ENCODE data around the gene TNS4.
"Not testable (repeated sequence)": the region's sequence is repeated elsewhere in the genome, so short reads cannot be mapped to it uniquely, and the experiment has no call there.

TNS4 gene, protein sequence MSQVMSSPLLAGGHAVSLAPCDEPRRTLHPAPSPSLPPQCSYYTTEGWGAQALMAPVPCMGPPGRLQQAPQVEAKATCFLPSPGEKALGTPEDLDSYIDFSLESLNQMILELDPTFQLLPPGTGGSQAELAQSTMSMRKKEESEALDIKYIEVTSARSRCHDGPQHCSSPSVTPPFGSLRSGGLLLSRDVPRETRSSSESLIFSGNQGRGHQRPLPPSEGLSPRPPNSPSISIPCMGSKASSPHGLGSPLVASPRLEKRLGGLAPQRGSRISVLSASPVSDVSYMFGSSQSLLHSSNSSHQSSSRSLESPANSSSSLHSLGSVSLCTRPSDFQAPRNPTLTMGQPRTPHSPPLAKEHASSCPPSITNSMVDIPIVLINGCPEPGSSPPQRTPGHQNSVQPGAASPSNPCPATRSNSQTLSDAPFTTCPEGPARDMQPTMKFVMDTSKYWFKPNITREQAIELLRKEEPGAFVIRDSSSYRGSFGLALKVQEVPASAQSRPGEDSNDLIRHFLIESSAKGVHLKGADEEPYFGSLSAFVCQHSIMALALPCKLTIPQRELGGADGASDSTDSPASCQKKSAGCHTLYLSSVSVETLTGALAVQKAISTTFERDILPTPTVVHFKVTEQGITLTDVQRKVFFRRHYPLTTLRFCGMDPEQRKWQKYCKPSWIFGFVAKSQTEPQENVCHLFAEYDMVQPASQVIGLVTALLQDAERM

DNA sequence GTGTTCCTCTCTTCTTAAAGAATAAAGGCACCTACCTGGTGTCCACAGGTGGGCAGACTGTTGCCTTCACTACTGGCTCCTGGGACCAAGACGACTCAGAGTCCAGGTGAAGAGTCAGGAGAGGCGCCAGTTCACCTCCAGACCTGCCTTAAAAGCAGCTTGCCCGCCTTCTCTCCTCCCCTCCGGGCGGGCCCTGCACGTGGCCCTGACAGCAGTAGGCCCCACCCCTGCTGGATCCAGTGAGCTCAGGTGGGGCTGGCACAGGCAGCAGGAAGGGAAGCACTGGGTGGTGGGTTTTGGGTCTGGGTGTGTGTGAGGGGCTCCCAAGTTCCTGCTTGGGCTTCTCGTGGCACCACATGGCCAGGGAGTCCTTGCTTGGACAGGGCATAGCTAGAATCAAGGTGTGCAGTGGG, at the start of gene TNS4:
TSS of gene TNS4 (minus strand) at position 125 of the 413 bp plus-strand sequence. CDS start 5,198 bp downstream, outside the sequence.
- DNase-seq (ENCODE audit: low read depth in 2 of 2) = no peak

DNA sequence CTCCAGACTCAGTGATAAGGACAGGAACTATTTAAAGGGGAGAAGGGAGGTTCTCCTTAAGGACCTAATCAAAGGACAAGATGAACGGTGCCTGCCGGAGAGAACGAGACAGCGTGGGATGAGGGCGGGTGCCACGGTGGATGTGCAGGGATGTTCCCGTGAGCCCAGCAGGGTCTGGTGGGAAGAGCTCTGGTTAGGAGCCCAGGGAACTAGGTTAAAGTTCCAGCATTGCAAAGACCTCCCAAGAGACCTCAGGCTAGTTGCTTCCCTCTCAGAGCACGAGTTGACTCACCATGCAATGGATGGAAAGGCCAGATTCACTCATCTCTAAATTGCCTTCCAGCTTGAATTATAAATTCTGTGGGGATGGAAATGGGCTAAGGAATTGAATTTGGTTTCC, 49.2 kb upstream of the TNS4 start:
- peak; percentile 72 to 75 for DNase-seq (ENCODE audit: low read depth in 2 of 2)

DNA sequence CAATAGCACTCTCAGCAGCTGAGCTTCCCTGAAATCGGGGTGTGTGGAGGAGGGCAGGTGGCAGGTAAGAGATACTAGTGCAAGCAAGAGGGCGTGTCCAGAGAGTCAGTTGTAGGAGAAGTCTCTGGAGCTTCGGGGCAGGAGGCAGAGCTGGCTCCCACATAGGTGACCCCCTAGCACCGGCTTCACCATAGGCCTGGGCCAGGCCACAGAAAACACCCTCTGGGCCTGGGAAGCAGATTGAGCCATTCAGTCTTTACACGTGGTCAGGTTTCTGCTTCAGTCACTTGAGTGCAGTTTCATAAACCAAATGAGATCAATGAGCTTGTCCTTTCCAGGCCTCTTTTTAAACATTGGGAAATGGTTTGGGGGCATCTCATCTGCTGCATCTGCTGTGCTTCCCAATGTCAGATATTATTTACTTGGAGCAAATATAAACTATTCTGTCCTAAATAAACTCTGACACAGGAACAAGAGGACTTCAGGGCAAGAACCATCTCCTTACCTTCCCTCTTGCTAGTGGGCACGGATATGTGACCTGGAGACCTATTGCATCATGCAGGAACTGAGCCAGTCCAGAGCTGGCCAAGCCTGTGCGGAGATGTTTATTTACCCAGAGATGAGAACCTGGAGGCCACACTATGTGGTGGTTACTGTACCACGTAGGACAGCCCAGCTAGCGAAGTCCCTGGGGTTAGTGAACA, 47.7 kb upstream of the TNS4 start:
- no peak for DNase-seq (ENCODE audit: low read depth in 2 of 2)

DNA sequence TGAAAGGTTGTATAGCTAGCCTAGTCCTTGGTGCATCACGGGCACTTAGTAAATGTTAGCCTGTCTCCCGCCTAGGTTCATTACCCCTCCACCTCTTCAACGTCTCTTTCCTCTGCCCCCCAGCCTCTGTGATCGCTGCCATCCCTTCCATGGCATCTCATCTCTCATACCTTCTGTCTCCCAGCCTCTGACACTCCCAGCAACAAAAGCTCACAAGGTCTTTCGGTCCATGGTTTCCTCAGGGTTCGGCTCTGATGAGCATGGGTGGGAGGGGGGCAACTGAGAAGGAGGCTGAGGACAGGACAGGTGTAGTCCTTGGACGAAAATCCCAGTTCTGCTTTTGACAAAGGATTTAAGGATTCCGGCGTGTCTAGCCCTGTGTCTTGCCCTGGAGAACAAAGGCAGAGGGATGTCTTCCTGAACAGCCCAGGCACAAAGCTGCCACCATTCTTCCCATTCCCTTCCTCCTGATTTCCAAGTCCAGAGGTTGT, 47.1 kb upstream of the TNS4 start:
- DNase-seq (ENCODE audit: low read depth in 2 of 2) = no peak

DNA sequence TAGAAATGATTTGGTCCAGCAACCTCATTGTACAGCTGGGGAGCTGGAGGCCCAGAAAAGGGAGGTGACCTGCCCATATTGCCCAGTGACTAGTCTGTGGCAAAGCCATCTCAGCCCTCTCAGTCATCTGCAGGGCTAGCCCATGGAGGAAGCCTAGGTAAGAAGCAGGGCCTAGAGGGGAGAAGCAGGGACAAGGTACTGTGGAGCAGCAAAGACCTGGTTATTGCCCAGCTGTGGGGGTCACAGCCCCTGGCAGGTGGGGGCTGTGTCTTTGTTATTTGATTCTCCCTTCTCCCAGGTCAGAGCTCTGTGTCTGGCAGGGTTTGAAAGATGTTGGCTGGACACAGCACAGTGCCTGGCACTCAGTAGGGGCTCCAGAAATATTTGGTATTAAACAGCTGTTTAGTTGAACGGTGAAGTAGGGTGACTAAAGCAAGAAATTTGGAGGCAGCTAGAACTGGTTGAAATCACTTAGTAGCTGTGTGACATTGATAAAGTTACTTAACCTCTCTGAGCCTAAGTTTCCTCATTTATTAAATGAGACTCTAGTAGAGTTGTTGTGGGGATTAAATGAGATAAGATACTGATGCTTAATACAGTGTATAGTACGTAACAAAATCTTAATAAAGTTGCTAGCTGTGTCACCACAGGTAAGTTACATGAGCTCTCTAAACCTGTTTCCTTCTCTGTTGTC, 46.5 kb upstream of the TNS4 start:
- no peak for DNase-seq (ENCODE audit: low read depth in 2 of 2)

DNA sequence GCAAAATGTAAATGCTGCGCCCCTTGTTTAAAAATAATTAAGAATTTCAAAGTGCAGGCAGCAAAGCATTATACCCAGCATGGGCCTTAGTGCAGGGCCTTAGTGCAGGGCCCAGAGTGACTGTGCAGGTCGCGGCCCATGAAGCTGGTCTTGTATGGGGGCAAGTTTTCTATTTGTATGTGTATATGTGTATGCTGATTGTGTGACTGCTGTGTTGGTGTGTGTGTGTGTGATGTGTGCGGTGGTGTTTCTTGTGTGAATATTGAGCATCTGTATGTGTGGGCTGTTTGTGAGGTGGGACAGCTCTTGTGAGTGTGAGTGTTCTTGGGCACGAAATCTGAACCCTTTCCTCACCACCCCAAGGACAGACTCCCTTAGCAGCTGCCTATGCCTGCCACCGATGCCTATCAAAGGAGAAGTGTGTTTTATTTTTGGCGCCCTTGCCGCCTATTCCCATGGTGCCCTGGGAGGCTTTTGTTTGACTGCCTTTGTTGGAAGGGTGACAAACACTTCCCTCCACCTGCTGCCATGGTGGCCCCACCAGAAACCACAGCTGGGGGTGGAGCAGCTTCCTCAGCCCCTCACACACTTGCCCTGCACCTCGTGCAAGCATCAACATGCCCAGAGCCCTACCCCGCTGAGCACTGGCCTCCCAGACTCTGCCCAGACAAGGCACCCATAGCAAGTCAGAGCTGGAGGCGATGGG, 45.8 kb upstream of the TNS4 start:
- DNase-seq (ENCODE audit: low read depth in 2 of 2) = no peak

DNA sequence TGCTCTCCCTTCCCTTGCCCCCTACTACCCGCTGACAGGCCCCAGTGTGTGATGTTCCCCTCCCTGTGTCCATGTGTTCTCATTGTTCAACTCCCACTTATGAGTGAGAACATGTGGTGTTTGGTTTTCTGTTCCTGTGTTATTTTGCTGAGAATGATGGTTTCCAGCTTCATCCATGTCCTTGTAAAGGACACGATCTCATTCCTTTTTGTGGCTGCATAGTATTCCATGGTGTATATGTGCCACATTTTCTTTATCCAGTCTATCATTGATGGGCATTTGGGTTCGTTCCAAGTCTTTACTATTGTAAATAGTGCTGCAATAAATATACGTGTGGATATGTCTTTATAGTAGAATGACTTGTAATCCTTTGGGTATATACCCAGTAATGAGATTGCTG, 45.1 kb upstream of the TNS4 start:
- not testable (repeated sequence) for DNase-seq (ENCODE audit: low read depth in 2 of 2)

DNA sequence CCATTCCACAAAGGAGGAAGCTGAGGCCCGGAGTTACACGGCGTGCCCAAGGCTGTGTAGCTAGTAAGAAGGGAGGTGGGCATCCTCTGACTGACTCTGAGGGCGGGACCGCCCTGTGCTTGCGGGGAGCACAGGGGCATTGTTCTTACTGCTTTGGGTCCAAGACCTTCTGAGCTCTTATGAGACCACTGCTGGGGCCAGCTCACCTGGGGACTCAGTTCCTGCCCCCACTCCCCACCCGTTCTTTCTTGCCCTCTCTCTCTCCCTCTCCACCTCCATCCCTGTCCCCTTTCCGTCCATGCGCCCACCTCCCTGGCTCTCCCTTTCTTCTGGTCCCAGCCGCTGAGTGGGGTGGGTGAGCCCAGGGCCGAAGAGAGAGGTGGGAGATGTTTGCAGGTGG, 44.2 kb upstream of the TNS4 start:
- DNase-seq (ENCODE audit: low read depth in 2 of 2) = no peak

DNA sequence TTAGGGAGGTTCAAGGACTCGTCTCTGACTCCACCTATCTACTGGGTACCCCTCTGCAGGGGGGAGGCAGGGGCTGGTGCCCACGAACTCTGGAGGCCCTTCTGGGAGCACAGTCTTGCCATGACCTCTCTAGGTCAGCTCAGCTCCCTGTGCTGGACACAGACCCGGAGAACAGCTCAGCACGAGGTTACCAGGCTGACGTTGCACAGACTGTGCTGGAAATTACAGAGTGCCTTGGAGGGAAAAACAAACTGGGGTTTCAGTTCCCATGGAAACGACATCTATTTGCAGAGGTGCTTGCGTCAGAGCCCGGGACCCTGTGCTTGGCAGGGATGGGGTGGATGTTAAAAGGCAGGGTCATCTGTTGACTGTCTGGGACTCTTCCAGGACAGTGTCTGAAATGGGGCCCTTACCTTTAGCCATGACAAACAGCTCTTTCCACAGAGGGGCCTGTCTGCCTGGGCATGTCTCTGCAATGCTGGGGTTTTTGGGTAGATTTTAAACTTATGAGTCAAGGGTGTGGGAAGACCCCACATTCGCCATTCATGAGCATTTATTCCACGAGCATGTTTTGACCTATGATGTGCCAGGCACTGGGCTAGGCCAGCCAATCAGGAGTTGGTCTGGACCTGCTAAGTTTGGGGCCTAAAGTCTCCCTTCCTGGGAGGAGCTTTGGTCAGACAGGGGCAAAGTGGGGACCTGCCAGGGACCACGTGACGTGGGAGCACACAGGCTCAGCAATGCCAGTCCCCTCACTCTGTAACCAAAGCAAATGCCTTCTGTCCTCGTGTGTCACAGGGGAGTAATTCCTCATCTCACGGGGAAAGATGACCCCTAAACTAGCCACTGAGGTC, 41.4 kb upstream of the TNS4 start:
- DNase-seq (ENCODE audit: low read depth in 2 of 2) = peak; percentile 59 to 63

DNA sequence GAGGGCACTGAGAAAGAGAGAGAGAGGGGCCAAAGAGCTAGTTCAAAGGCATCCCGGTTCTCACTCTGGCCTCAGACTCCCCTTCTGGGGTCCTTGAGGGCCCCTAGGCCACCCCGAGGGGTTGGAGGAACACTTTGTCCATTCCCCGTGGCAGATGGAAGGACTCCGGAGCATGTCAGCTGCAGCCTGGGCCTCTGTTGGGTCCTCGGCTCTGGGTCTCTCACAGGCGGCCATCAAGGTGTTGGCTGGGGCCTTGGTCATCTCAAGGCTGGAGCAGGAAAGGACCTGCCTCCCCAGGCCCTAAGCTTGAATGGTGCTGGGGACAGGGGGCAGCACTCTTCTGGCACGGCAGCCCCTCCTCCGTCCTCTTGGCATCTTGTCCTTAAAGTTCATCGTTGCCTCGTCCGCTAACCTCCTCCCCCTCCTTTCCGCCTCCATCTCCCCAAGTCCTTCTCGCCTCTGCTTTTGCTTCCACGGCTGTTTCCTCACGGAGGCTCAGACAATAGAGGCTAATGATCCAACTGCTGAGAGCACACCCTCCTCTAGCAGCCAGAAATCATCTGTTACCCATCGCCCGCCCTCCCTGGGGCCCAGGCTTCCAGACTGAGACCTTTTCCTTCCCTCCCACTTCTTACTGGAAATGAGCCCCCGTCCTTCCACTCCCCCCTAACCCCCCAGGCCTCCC, 40.6 kb upstream of the TNS4 start:
- peak; percentile 31 to 40 for DNase-seq (ENCODE audit: low read depth in 2 of 2)

DNA sequence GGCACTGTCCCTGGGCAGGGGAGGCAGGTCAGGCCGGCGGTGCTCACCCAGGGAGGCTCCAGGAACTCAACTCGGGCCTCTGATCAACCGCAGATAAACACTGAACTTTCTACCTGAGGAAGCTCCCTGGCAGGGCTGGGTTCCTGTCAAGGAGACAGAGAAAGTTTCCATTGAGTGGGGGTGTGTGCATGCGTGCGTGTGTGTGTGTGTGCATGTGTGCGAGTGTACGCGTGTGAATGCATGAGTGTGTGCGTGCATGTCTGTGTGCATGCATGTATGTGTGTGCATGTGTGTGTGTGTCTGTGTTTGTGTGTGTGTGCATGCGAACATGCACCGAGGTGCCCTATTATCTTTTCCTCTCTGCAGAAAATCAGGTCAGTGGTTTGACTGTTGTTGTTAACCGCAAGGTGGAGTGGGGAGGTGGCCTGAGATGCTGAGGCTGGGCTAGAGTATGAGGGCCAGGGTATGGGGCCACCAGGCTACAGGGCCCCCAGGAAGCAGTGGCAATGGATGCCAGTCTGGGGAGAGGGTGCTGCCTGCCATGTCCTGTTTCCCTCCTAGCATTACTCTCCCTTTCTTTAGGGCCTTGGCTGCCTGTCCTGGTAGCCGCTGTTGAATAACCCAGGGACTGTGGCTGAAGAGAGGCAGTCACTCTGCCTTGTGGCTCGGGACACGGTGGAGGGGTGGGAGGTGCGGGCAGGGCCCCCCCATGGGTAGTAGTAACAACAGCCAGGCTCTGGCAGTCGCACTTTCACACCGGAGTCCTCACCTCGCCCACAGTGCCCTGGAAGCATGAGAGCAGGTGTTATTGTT, 39.8 kb upstream of the TNS4 start:
- no peak for DNase-seq (ENCODE audit: low read depth in 2 of 2)

DNA sequence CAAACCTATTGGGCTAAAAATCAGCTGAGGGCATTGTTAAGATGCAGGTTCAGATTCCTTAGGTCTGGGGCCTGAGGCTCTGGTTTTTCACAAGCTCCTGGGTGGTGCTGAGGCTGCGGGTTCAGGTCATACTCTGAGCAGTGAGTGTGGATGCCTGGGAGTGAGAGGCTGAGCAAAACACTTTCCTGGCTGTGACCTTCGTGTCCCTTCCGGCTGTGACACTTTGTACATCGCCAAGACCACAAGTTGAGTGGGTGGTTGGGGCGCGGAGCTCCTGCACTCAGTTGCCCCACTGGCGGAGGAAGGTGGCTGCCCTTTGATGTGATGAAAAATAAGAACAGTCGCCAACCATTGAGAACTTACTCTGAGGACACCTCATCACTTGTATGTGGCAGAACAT, 39.0 kb upstream of the TNS4 start:
- no peak for DNase-seq (ENCODE audit: low read depth in 2 of 2)

DNA sequence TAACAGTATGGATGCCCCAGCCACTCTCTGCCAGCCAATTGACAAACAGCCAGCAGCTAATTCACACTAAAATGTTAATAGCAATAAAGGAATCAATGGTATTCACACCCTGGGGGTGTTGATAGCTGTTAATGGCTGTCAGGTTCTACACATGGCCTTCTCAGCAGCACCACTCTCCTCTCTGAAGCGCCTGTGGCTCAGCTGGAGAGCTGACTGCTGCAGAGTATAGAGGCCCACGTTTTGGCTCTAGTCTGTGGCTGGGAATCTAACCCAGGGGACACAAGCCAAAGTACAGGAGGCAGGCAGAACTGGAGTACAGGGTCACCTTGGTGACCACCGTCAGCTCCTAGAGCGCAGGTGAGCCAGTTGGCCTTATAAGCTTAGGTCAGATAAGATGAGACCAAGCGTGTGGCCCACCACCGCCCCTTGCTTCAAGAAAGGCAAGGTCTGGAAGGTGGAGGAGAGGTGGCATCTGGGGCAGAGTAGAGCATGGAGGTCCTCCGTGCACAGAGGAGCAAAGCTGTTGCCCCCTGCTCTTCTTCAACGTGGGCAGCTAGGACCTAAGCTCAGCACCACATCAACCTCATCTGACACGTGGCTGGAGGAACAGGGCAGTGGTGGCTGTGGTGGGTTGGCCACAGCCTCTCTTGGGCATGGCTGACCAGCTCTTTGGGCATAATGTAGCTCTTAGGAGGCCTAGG, 38.4 kb upstream of the TNS4 start:
- no peak for DNase-seq (ENCODE audit: low read depth in 2 of 2)

DNA sequence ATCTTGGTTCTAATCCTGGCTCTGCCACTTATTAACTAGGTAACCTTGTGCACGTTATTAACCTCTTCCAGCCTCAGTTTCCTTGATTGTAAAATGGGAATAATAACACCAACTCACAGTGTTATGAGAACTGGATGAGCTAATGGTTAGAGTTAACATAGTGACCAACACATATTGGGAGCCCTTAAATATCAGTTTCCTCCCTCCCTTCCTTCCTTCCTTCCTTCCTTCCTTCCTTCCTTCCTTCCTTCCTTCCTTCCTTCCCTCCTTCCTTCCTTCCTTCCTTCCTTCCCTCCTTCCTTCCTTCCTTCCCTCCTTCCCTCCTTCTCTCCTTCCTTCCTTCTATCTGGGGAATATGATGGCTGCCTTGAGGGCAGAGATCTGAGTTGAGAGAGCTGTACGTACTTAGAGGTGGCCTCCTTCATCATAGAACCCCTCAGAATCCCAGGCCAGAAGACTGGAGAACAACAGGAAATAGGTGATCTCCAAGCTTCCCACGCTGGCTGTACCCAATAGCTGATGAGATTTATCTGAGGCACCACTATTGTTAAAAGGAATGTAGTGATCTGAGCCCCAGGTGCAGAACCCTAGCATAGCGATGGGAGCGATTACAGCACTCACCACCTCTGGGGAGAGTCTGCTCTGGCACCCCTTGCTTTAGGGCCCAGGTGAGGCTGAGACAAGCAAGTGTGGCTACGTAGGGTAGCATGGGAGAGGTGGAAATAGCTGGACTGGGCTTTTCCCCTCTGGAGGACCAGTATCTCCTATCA, 37.7 kb upstream of the TNS4 start:
- DNase-seq (ENCODE audit: low read depth in 2 of 2) = no peak

DNA sequence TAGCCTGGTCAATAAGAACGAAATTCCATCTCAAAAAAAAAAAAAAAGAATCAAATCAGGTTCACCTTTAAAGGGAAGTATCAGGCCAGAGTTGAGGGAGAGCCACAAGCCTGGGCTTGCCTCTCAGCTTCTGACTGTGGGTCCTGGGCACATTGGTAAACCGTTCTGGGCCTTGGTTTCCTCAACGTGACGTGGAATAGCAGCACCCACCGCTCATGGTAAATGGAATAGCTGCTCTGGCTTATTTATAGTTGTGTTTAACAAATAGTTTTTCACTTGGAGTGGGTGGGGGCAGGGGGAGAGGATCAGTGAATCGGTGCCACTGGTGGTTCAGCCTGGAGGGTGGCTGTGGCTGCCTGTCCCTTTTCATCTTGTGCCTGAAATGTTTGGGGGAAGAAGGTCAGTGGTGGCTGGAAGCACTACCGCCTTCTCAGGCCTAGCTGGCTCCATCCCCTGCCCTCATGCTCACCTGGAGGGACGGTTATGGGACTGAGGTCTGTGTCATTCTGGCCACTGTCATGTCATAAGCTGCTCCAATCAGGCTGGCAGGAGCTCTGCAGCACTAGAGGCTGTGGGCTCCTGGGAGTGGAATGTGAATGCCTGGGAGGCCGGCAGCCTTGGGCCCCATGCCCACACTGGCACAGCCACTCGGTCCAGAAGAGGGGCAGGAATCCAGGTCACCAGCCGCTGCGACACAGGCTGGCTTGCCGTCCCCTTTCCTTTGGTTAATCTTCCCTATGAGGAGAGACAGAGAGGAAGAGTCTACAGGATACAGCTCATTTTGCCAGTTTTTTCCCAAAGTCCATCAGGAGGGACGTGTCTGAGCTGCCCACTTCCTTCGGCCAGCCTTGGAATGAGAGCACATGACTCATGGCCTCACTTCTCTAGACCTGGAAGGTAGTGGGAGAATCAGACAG, 36.9 kb upstream of the TNS4 start:
- no peak for DNase-seq (ENCODE audit: low read depth in 2 of 2)

All from fibroblast of skin of left quadriceps (primary cell).